H9 (cell line): ENCODE data around the gene DOK6. TPM values are rescaled to one million over a fixed set of nuclear protein-coding genes. Genes with fewer than 3 reads are reported as not detected.

ENCODE experiments used
- DNase-seq: peaks from one replicate; pipeline ENCODE4 v3.0.0-alpha.2; 2017
- H2AFZ ChIP-seq: one replicate; pipeline ENCODE4 v1.6.1; 2013; ENCODE audit warnings: mild to moderate bottlenecking, low read length, control low read depth, moderate library complexity
- H2AK5ac ChIP-seq: 2 replicates; pipeline ENCODE4 v1.6.1; 2013; ENCODE audit warnings: low read length, control low read depth, mixed read lengths; ENCODE audit not compliant: insufficient read length
- H2BK120ac ChIP-seq: one replicate; pipeline ENCODE4 v1.6.1; 2013; ENCODE audit warnings: low read depth, mild to moderate bottlenecking, low read length, control low read depth, inconsistent platforms; ENCODE audit not compliant: poor library complexity, severe bottlenecking
- H2BK12ac ChIP-seq: 2 replicates; pipeline ENCODE4 v1.6.1; 2013; ENCODE audit warnings: low read length, control low read depth, mixed read lengths, low read depth; ENCODE audit not compliant: insufficient read length
- H2BK15ac ChIP-seq: 2 replicates; pipeline ENCODE4 v1.6.1; 2013; ENCODE audit warnings: low read depth, low read length, control low read depth
- H2BK20ac ChIP-seq: one replicate; pipeline ENCODE4 v1.6.1; 2013; ENCODE audit warnings: low read depth, mild to moderate bottlenecking, low read length, control low read depth, inconsistent platforms; ENCODE audit not compliant: poor library complexity, severe bottlenecking
- H2BK5ac ChIP-seq: 2 replicates; pipeline ENCODE4 v1.6.1; 2013; ENCODE audit warnings: low read length, control low read depth, mixed read lengths; ENCODE audit not compliant: insufficient read length
- H3K14ac ChIP-seq: 2 replicates; pipeline ENCODE4 v1.6.1; 2013; ENCODE audit warnings: low read length, control low read depth; ENCODE audit not compliant: insufficient read depth
- H3K18ac ChIP-seq: 2 replicates; pipeline ENCODE4 v1.6.1; 2013; ENCODE audit warnings: low read depth, mild to moderate bottlenecking, mixed read lengths, low read length, control low read depth; ENCODE audit not compliant: insufficient read length
- H3K23ac ChIP-seq: 2 replicates; pipeline ENCODE4 v1.6.1; 2013; ENCODE audit warnings: low read length, control low read depth, mixed read lengths, low read depth; ENCODE audit not compliant: insufficient read length
- H3K23me2 ChIP-seq: 2 replicates; pipeline ENCODE4 v1.6.1; 2013; ENCODE audit warnings: low read depth, mild to moderate bottlenecking, mixed read lengths, low read length, control low read depth; ENCODE audit not compliant: insufficient read length, poor library complexity, severe bottlenecking
- H3K27ac ChIP-seq: 2 replicates; pipeline ENCODE4 v1.5.1; 2013; ENCODE audit warnings: low read length, control low read depth, mixed read lengths, low read depth; ENCODE audit not compliant: insufficient read length
- H3K27me3 ChIP-seq: 2 replicates; pipeline ENCODE4 v1.6.1; 2013; ENCODE audit warnings: low read length, control low read depth, inconsistent platforms; ENCODE audit not compliant: insufficient read depth
- H3K4ac ChIP-seq: 2 replicates; pipeline ENCODE4 v1.6.1; 2013; ENCODE audit warnings: low read depth, mild to moderate bottlenecking, control low read depth, inconsistent platforms, low read length, moderate library complexity
- H3K4me1 ChIP-seq: 2 replicates; pipeline ENCODE4 v1.6.1; 2013; ENCODE audit warnings: low read length, control low read depth, inconsistent platforms; ENCODE audit not compliant: insufficient read depth
- H3K4me2 ChIP-seq: 2 replicates; pipeline ENCODE4 v1.6.1; 2013; ENCODE audit warnings: low read length, control low read depth, mixed read lengths; ENCODE audit not compliant: insufficient read length, insufficient read depth
- H3K56ac ChIP-seq: 2 replicates; pipeline ENCODE4 v1.6.1; 2013; ENCODE audit warnings: low read depth, mild to moderate bottlenecking, mixed read lengths, low read length, control low read depth; ENCODE audit not compliant: insufficient read length
- H3K79me1 ChIP-seq: 2 replicates; pipeline ENCODE4 v1.6.1; 2013; ENCODE audit warnings: low read depth, mild to moderate bottlenecking, moderate library complexity, low read length, control low read depth, inconsistent platforms; ENCODE audit not compliant: insufficient read depth, poor library complexity, severe bottlenecking
- H3K79me2 ChIP-seq: 2 replicates; pipeline ENCODE4 v1.6.1; 2013; ENCODE audit warnings: low read length, control low read depth, inconsistent platforms; ENCODE audit not compliant: insufficient read depth
- H3K9ac ChIP-seq: 2 replicates; pipeline ENCODE4 v1.6.1; 2013; ENCODE audit warnings: low read length, control low read depth, mixed read lengths; ENCODE audit not compliant: insufficient read length; ENCODE audit errors: extremely low read depth
- H3K9me3 ChIP-seq: one replicate; pipeline ENCODE4 v1.6.1; 2013; ENCODE audit warnings: low read depth, low read length, inconsistent platforms; ENCODE audit not compliant: control insufficient read depth
- H3T11ph ChIP-seq: one replicate; pipeline ENCODE4 v1.6.1; 2013; ENCODE audit warnings: mild to moderate bottlenecking, low read length, control low read depth, inconsistent platforms
- H4K20me1 ChIP-seq: one replicate; pipeline ENCODE4 v1.6.1; 2013; ENCODE audit not compliant: control insufficient read depth, insufficient read length, insufficient read depth
- H4K5ac ChIP-seq: 2 replicates; pipeline ENCODE4 v1.6.1; 2013; ENCODE audit warnings: low read depth, mild to moderate bottlenecking, mixed read lengths, low read length, control low read depth; ENCODE audit not compliant: insufficient read length
- H4K8ac ChIP-seq: replicated peaks from 2 replicates; pipeline ENCODE4 v1.6.1; 2013; ENCODE audit warnings: low read length, control low read depth, mixed read lengths, low read depth; ENCODE audit not compliant: insufficient read length
- H4K91ac ChIP-seq: 2 replicates; pipeline ENCODE4 v1.6.1; 2013; ENCODE audit warnings: low read depth, mild to moderate bottlenecking, moderate library complexity, mixed read lengths, low read length, control low read depth; ENCODE audit not compliant: insufficient read length
- H3K27ac Mint-ChIP-seq, 3 experiments: 2 replicates in 2 of 3; 3 replicates in 1 of 3; pipeline ENCODE4 v1.8.0; 2020 to 2021; ENCODE audit warnings: mixed read lengths in 3 of 3, mild to moderate bottlenecking in 1 of 3, moderate library complexity in 1 of 3
- H3K27me3 Mint-ChIP-seq: 2 replicates; pipeline ENCODE4 v1.8.0; 2021; ENCODE audit warnings: low read depth, mild to moderate bottlenecking, moderate library complexity, mixed read lengths
- H3K36me3 Mint-ChIP-seq, 3 experiments: 2 replicates in 2 of 3; 3 replicates in 1 of 3; pipeline ENCODE4 v1.8.0; 2020 to 2021; ENCODE audit warnings: low read depth in 3 of 3, mixed read lengths in 3 of 3; ENCODE audit not compliant: insufficient read depth in 1 of 3
- H3K4me1 Mint-ChIP-seq, 2 experiments: 2 replicates each; pipeline ENCODE4 v1.8.0; 2020; ENCODE audit warnings: mixed read lengths in 2 of 2
- H3K4me3 Mint-ChIP-seq, 2 experiments: 2 replicates in 1 of 2; 3 replicates in 1 of 2; pipeline ENCODE4 v1.8.0; 2020 to 2021; ENCODE audit warnings: mild to moderate bottlenecking in 2 of 2, mixed read lengths in 2 of 2, moderate library complexity in 1 of 2
- H3K9me3 Mint-ChIP-seq, 2 experiments: 2 replicates in 1 of 2; 3 replicates in 1 of 2; pipeline ENCODE4 v1.8.0; 2020; ENCODE audit warnings: mild to moderate bottlenecking in 2 of 2, mixed read lengths in 2 of 2, moderate library complexity in 1 of 2
- CTCF ChIP-seq: fragments of 200-600 bp; sonication (generic); conservative IDR thresholded peaks from 3 replicates; pipeline ENCODE4 v1.8.0; 2021; ENCODE audit warnings: antibody characterized with exemption, mild to moderate bottlenecking
- WGBS: extraction: QIAGEN DNeasy Blood & Tissue Kit; methylation state at CpG from one replicate; pipeline ENCODE4 v1.1.7; 2013; ENCODE audit warnings: missing lambda C conversion rate, low lambda C conversion rate, mixed read lengths; ENCODE audit not compliant: insufficient read length; ENCODE audit errors: extremely low coverage; 5-methylcytosine and 5-hydroxymethylcytosine counted together
- total RNA-seq: library from RNA; stranded (reverse); gene quantifications from 2 replicates; pipeline ENCODE4 v1.2.1, GENCODE V29; 2021

DOK6 gene
- total RNA-seq, 1 experiment from 2014 or later: 0.20 TPM

GRCh38 chr18:69755856-69756496, 355.3 kb downstream of the DOK6 start:
- Histone ChIP-seq H2BK15ac (no peak overlapping the region), H3K9me3 (no peaks in the 10 kb centered on the region), H3K23me2 (no peaks in the 10 kb centered on the region), H3K79me2 (no peaks in the 10 kb centered on the region), H3K18ac (no peak overlapping the region), H3K4me1 (peaks cover 8% of the 10 kb centered on the region; the same call in 1 of the 2 replicates), H4K8ac (no peak overlapping the region), H3K27me3 (no peaks in the 10 kb centered on the region), H3K23ac (no peak overlapping the region), H3K79me1 (no peaks in the 10 kb centered on the region), H3K4ac (no peak overlapping the region), H2BK120ac (no peak overlapping the region), H3T11ph (no peak overlapping the region), H2AFZ (no peak overlapping the region), H2BK5ac (no peak overlapping the region), H4K91ac (no peak overlapping the region), H4K20me1 (no peaks in the 10 kb centered on the region), H2AK5ac (no peak overlapping the region), H3K9ac (no peak overlapping the region), H2BK20ac (no peak overlapping the region), H3K27ac (no peak overlapping the region), H3K14ac (no peak overlapping the region), H3K4me2 (no peak overlapping the region), H4K5ac (no peak overlapping the region), H2BK12ac (no peak overlapping the region), H3K56ac (no peak overlapping the region)
- H3K9me3 Mint-ChIP-seq: peaks cover 15 to 17% of the 10 kb centered on the region in 2 experiments; a peak in 4 of 5 replicates
- TF ChIP-seq CTCF: no peak
- no peak for DNase-seq
- peaks cover 3 to 23% (median 10%) of the 10 kb centered on the region in 3 experiments; a peak in 6 of 7 replicates for H3K36me3 Mint-ChIP-seq
- no CpG with 5 or more reads among the region's 6 CpGs for WGBS
- no peaks in the 10 kb centered on the region for H3K27me3 Mint-ChIP-seq
- no peak overlapping the region for H3K27ac Mint-ChIP-seq
- peaks cover 26 to 30% of the 10 kb centered on the region in 2 experiments for H3K4me1 Mint-ChIP-seq
- no peak overlapping the region for H3K4me3 Mint-ChIP-seq
